Neuronal stem cell (in vitro differentiated cells): ENCODE measurements around the gene HIGD1C.

ENCODE experiments used
- DNase-seq: peaks from one replicate; pipeline ENCODE4 v3.0.0-alpha.2; 2013; ENCODE audit warnings: low spot score
- H2AFZ ChIP-seq: one replicate; pipeline ENCODE4 v1.6.1; 2013; ENCODE audit warnings: mild to moderate bottlenecking, low read length, inconsistent platforms
- H2AK5ac ChIP-seq: 2 replicates; pipeline ENCODE4 v1.6.1; 2013; ENCODE audit warnings: low read depth, mild to moderate bottlenecking, inconsistent platforms, low read length, moderate library complexity, mixed read lengths
- H2BK120ac ChIP-seq: 2 replicates; pipeline ENCODE4 v1.6.1; 2013; ENCODE audit warnings: low read depth, mild to moderate bottlenecking, inconsistent platforms, low read length, moderate library complexity, mixed read lengths
- H2BK12ac ChIP-seq: one replicate; pipeline ENCODE4 v1.6.1; 2013; ENCODE audit warnings: low read length, inconsistent platforms
- H2BK15ac ChIP-seq: 2 replicates; pipeline ENCODE4 v1.6.1; 2013; ENCODE audit warnings: mild to moderate bottlenecking, low read length, inconsistent platforms, mixed read lengths
- H2BK5ac ChIP-seq: one replicate; pipeline ENCODE4 v1.6.1; 2013; ENCODE audit warnings: inconsistent platforms, mild to moderate bottlenecking, low read length, moderate library complexity
- H3K14ac ChIP-seq: one replicate; pipeline ENCODE4 v1.6.1; 2013; ENCODE audit warnings: low read length, inconsistent platforms
- H3K18ac ChIP-seq: 2 replicates; pipeline ENCODE4 v1.6.1; 2013; ENCODE audit warnings: low read length, inconsistent platforms
- H3K23ac ChIP-seq: 2 replicates; pipeline ENCODE4 v1.6.1; 2013; ENCODE audit warnings: low read depth, mild to moderate bottlenecking, mixed read lengths, low read length, inconsistent platforms; ENCODE audit not compliant: poor library complexity
- H3K27ac ChIP-seq: replicated peaks from 3 replicates; pipeline ENCODE4 v1.5.1; 2013; ENCODE audit warnings: low read length, inconsistent platforms
- H3K27me3 ChIP-seq, 3 experiments: 2 replicates each; pipeline ENCODE4 v1.6.1; 2013; ENCODE audit warnings: low read length in 3 of 3, mild to moderate bottlenecking in 2 of 3, inconsistent platforms in 1 of 3, low read depth in 1 of 3, mixed read lengths in 1 of 3, moderate library complexity in 1 of 3; ENCODE audit not compliant: control insufficient read depth in 3 of 3, insufficient read depth in 3 of 3
- H3K36me3 ChIP-seq, 2 donors: replicated peaks in 1 of 2; 2 replicates each; pipeline ENCODE4 v1.6.1; 2013; ENCODE audit warnings: low read length in 2 of 2; ENCODE audit not compliant: control insufficient read depth in 2 of 2, insufficient read depth in 2 of 2
- H3K4ac ChIP-seq: 2 replicates; pipeline ENCODE4 v1.6.1; 2013; ENCODE audit warnings: inconsistent platforms, mild to moderate bottlenecking, low read length, moderate library complexity
- H3K4me1 ChIP-seq, 2 donors: 1 replicate in 1 of 2; 2 replicates in 1 of 2; pipeline ENCODE4 v1.6.1; 2013; ENCODE audit warnings: low read length in 2 of 2, low read depth in 1 of 2; ENCODE audit not compliant: control insufficient read depth in 2 of 2, insufficient read depth in 1 of 2
- H3K4me2 ChIP-seq: one replicate; pipeline ENCODE4 v1.6.1; 2013; ENCODE audit warnings: mild to moderate bottlenecking, low read length, inconsistent platforms; ENCODE audit not compliant: insufficient read depth, poor library complexity, severe bottlenecking
- H3K4me3 ChIP-seq, 2 donors: 2 replicates each; pipeline ENCODE4 v1.5.1; 2013; ENCODE audit warnings: low read length in 2 of 2, mild to moderate bottlenecking in 2 of 2, inconsistent platforms in 1 of 2, moderate library complexity in 1 of 2
- H3K79me1 ChIP-seq: one replicate; pipeline ENCODE4 v1.6.1; 2013; ENCODE audit warnings: low read depth, mild to moderate bottlenecking, inconsistent platforms, low read length, moderate library complexity
- H3K9ac ChIP-seq: one replicate; pipeline ENCODE4 v1.6.1; 2013; ENCODE audit warnings: mild to moderate bottlenecking, low read depth, low read length, inconsistent platforms; ENCODE audit not compliant: poor library complexity
- H3K9me3 ChIP-seq, 2 donors: replicated peaks in 1 of 2; 2 replicates each; pipeline versions ENCODE3 to v1.6.1; 2013; ENCODE audit warnings: low read length in 2 of 2, mild to moderate bottlenecking in 2 of 2, inconsistent platforms in 1 of 2, low read depth in 1 of 2, mixed read lengths in 1 of 2, moderate library complexity in 1 of 2; ENCODE audit not compliant: control insufficient read depth in 2 of 2, insufficient read depth in 1 of 2
- H4K8ac ChIP-seq: one replicate; pipeline ENCODE4 v1.6.1; 2013; ENCODE audit warnings: low read depth, mild to moderate bottlenecking, inconsistent platforms, low read length, moderate library complexity
- H4K91ac ChIP-seq: one replicate; pipeline ENCODE4 v1.6.1; 2013; ENCODE audit warnings: low read length, low read depth, mild to moderate bottlenecking, inconsistent platforms; ENCODE audit not compliant: poor library complexity
- WGBS, 2 donors: extraction: QIAGEN DNeasy Blood & Tissue Kit; methylation state at CpG; one replicate each; pipeline ENCODE4 v1.1.7; 2013; ENCODE audit warnings: missing lambda C conversion rate in 2 of 2, mixed read lengths in 1 of 2; ENCODE audit not compliant: insufficient read length in 2 of 2, insufficient replicate concordance in 1 of 2; ENCODE audit errors: extremely low coverage in 2 of 2; 5-methylcytosine and 5-hydroxymethylcytosine counted together

HIGD1C gene

DNA sequence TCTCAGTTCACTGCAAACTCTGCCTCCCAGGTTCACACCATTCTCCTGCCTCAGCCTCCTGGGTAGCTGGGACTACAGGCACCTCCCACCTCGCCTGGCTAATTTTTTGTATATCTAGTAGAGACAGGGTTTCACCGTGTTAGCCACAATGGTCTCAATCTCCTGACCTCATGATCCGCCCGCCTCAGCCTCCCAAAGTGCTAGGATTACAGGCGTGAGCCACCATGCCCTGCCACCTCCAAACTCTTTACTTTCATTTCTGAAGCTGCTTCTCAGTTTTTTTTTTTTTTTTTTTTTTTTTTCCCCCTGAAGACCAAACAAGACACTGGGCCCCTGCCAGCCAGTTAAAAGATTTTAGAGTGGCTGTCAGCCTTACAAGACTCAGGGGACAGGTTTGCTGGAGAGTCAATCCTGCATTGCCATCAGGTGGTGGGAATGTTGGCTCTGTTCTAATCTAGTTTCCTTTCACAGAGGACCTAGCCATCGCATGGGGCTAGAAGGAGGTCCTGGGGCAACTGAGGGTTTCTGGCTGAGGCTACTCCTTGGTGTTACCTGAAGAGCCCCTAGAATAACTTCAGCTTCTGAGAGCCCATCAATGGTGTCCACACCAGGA, 37.4 kb upstream of the HIGD1C start:
- no peak overlapping the region for H3K27ac ChIP-seq
- no peak overlapping the region for H3K4ac ChIP-seq
- WGBS, 2 donors, result no CpG with 5 or more reads among the region's 6 CpGs
- no peak overlapping the region for H2BK12ac ChIP-seq
- peaks cover 13% of the 10 kb centered on the region in 2 donors for H3K9me3 ChIP-seq
- peaks cover 0 to 2% of the 10 kb centered on the region in 2 donors for H3K4me1 ChIP-seq
- no peak overlapping the region for H3K4me3 ChIP-seq
- H3K9ac ChIP-seq, result no peak overlapping the region
- no peak overlapping the region for H3K14ac ChIP-seq
- no peak overlapping the region for H4K8ac ChIP-seq
- H2BK5ac ChIP-seq, result no peak overlapping the region
- no peak overlapping the region for H2AK5ac ChIP-seq
- H2AFZ ChIP-seq, result no peak overlapping the region
- no peak for DNase-seq
- no peaks in the 10 kb centered on the region for H3K27me3 ChIP-seq
- H3K4me2 ChIP-seq, result no peak overlapping the region
- H2BK120ac ChIP-seq, result no peak overlapping the region
- no peak overlapping the region for H3K23ac ChIP-seq
- H3K79me1 ChIP-seq, result no peaks in the 10 kb centered on the region
- H3K18ac ChIP-seq, result no peak overlapping the region
- no peaks in the 10 kb centered on the region for H3K36me3 ChIP-seq
- H2BK15ac ChIP-seq, result no peak overlapping the region
- no peak overlapping the region for H4K91ac ChIP-seq

DNA sequence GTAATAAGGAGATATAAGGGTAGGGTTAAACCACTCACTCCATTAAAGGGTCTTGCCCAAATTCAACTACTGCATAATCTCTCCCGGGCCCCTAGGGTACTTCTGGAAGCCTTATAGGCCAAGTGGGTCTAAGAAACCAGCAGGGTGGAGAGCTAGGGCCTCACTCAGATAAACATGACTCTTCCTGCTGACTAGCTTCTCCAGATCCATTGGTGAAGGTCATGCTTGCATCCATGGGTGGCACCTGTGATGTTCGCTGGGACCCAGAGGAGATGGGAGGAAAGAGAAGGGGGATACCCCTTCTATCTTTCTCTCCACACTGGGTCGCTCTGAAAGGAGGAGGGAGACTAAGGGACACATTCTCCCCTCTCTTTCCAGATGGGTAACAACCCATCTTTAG, 36.1 kb upstream of the HIGD1C start:
- peak overlapping the region; percentile 39 for H4K91ac ChIP-seq
- H3K4me3 ChIP-seq, result no peak overlapping the region
- H3K18ac ChIP-seq, result no peak overlapping the region
- no CpG with 5 or more reads among the region's 3 CpGs for WGBS, 2 donors
- H3K27ac ChIP-seq, result no peak overlapping the region
- no peak overlapping the region for H2AK5ac ChIP-seq
- no peaks in the 10 kb centered on the region for H3K79me1 ChIP-seq
- H2BK5ac ChIP-seq, result no peak overlapping the region
- no peak overlapping the region for H3K4ac ChIP-seq
- no peak overlapping the region for H2BK12ac ChIP-seq
- H3K27me3 ChIP-seq, result no peaks in the 10 kb centered on the region
- no peak overlapping the region for H3K4me2 ChIP-seq
- H2BK15ac ChIP-seq, result no peak overlapping the region
- no peak overlapping the region for H2AFZ ChIP-seq
- no peak overlapping the region for H4K8ac ChIP-seq
- no peak overlapping the region for H3K23ac ChIP-seq
- H2BK120ac ChIP-seq, result no peak overlapping the region
- H3K9ac ChIP-seq, result no peak overlapping the region
- H3K14ac ChIP-seq, result no peak overlapping the region
- peaks cover 13% of the 10 kb centered on the region in 2 donors for H3K9me3 ChIP-seq
- no peaks in the 10 kb centered on the region for H3K36me3 ChIP-seq
- peaks cover 0 to 2% of the 10 kb centered on the region in 2 donors for H3K4me1 ChIP-seq
- no peak for DNase-seq

DNA sequence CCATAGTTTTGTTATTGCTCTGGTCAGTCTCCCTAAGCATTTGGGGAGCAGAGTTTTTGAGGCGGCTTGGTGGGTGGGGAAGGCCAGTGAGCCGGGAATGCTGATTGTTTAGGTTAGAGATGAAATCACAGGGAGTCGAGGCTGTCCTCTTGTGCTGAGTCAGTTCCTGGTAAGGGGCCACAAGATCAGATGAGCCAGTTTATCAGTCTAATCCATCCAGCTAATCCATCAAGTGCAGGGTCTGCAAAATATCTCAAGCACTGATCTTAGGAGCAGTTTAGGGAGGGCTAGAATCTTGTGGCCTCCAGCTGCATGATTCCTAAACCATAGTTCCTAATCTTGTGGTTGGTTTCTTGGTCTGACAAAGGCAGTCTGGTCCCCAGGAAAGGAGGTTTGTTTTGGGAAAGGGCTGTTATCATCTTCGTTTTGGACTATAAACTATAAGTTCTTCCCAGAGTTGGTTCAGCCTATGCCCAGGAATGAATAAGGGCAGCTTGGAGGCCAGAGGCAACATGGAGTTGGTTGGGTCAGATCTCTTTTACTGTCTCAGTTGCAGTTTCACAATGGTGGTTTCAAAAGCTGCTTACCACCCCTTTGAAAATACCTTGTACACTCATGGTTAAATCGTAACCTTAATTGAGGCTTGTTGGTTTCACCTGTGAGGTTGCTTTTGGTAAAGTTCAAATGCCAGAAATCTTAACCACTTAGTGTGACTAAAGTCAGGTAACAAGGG, 33.6 kb upstream of the HIGD1C start:
- Histone ChIP-seq H2AFZ (no peak overlapping the region), H3K4me3 (no peak overlapping the region), H3K79me1 (no peaks in the 10 kb centered on the region), H3K23ac (no peak overlapping the region), H3K9ac (no peak overlapping the region), H3K14ac (no peak overlapping the region), H3K9me3 (peaks cover 8 to 13% of the 10 kb centered on the region in 2 donors), H2AK5ac (no peak overlapping the region), H2BK5ac (no peak overlapping the region), H3K4ac (no peak overlapping the region), H3K27me3 (no peaks in the 10 kb centered on the region), H4K91ac (no peak overlapping the region), H3K18ac (no peak overlapping the region), H3K27ac (no peak overlapping the region), H2BK120ac (no peak overlapping the region), H4K8ac (no peak overlapping the region), H2BK15ac (no peak overlapping the region), H3K4me2 (no peak overlapping the region), H2BK12ac (no peak overlapping the region), H3K4me1 (peaks cover 7 to 8% of the 10 kb centered on the region in 2 donors), H3K36me3 (no peaks in the 10 kb centered on the region)
- no CpG with 5 or more reads among the region's 5 CpGs for WGBS, 2 donors
- no peak for DNase-seq

DNA sequence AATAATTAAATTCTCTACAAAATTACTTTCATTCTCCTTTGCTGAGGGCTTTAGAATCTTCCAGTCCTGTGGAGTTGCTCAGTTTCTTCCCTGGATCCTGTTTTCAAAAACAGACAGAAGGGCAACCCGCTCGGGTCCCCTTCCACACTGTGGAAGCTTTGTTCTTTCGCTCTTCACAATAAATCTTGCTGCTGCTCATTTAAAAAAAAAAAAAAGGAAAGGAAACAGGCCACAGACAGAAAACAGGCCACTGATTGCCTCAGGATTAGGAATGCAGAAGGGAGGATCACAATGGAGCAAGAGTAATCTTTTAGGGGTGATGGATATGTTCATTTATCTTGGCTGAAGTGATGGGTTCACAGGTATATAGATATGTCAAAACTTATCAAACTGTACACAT, 29.5 kb upstream of the HIGD1C start:
- no peak overlapping the region for H2BK5ac ChIP-seq
- H3K79me1 ChIP-seq, result no peaks in the 10 kb centered on the region
- no peak overlapping the region for H2BK15ac ChIP-seq
- H4K8ac ChIP-seq, result no peak overlapping the region
- H3K27me3 ChIP-seq, result no peaks in the 10 kb centered on the region
- no peak overlapping the region for H3K23ac ChIP-seq
- H3K9ac ChIP-seq, result no peak overlapping the region
- no peak overlapping the region for H3K4ac ChIP-seq
- H2BK12ac ChIP-seq, result no peak overlapping the region
- H3K4me3 ChIP-seq, result no peak overlapping the region
- peak overlapping the region; percentile 19 for H2AFZ ChIP-seq
- no CpG with 5 or more reads among the region's 3 CpGs for WGBS, 2 donors
- H3K36me3 ChIP-seq, result no peaks in the 10 kb centered on the region
- H3K27ac ChIP-seq, result no peak overlapping the region
- DNase-seq, result no peak
- H3K9me3 ChIP-seq, result no peaks in the 10 kb centered on the region
- no peak overlapping the region for H4K91ac ChIP-seq
- H3K4me2 ChIP-seq, result no peak overlapping the region
- no peak overlapping the region for H3K14ac ChIP-seq
- peaks cover 11 to 20% of the 10 kb centered on the region in 2 donors for H3K4me1 ChIP-seq
- H3K18ac ChIP-seq, result no peak overlapping the region
- no peak overlapping the region for H2BK120ac ChIP-seq
- no peak overlapping the region for H2AK5ac ChIP-seq
